HG03469 (cell line): ENCODE measurements around the gene TENM3.

Experiments used
- ATAC-seq: cut with Tn5 transposase; IDR thresholded peaks from one replicate; pipeline ENCODE4 v1.9.1; 2021; ENCODE audit warnings: mild to moderate bottlenecking, moderate library complexity, moderate number of reproducible peaks; ENCODE audit not compliant: unreplicated experiment

The TENM3 gene

GRCh38 chr4:182826391-182826790 is 583.2 kb downstream of the TENM3 start:
- no peak for ATAC-seq

DNA sequence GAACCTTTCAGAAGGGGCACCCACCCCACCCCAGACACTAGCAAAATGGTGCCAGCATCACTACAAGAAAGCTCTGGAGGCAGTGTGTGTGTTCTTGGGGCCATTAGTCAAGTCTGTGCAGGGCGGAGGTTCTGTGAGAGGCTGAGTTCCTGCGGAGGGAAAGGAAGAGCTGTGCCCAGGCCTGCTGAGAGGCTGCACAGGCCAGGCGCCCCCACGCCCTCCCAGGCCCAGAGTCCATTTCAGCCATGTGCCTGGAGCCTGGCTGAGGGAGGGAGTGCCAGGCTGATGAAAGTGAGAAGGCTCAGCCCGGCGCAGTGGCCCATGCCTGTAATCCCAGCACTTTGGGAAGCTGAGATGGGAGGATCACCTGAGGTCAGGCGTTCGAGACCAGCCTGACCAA is 584.0 kb downstream of the TENM3 start:
- no peak for ATAC-seq

GRCh38 chr4:182827954-182828353 is 584.8 kb downstream of the TENM3 start:
- no peak for ATAC-seq

GRCh38 chr4:182828360-182829025 is 585.3 kb downstream of the TENM3 start:
- no peak for ATAC-seq

- no peak for ATAC-seq
Measured at GRCh38 chr4:182829196-182829595, 586.0 kb downstream of the TENM3 start.

DNA sequence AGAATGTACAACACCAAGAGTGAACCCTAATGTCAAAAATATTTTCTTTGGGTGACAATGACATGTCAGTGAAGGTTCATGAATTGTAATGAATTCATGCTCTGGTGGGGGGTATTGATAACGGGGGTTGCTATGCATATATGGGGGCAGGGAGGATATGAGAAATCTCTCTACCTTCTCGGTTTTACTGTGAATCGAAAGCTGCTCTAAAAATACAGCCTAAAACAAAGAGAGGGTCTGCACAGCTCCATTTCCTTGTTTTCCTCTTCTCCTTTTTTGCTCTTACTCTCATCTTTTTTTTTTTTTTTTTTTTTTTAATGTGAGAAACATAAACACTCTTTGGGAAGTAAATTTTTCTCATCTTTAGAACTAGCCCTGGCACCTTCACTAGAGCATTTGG is 588.2 kb downstream of the TENM3 start:
- ATAC-seq = no peak

GRCh38 chr4:182832352-182833120 is 589.3 kb downstream of the TENM3 start:
- ATAC-seq = no peak

DNA sequence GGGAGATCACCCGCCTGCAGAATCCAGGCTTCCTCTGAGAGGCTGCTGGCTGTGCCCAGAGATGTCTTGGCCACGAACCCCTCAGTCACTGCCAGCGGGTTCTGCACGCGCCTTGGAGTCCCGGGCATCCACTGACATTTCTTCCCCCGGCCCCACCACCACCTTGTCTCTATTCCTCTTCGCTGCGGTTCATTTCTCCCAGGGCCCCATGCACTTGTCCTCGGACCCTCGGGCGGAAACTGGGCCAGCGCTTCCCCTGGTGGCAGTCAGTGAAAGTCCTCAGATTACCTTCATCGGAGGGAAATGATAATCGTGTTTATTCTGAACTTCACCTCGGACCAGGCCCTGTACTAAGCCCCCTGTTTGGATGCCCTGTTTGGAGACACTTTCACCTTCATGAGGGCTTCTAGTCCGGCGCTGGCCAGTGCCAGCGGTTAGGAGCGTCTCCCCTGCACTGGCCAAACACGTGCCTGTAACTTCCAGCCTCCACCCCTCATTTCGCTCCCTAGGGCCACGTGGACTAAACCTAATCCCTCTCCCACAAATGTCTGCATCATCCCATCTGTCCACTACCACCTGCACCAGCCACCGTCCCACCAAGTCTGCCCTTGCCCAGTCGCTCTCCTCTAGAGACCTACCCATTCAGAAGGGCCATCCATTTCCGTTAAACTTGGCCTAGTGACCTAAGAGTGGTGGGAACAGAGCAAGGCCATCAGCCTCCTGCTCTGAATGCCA is 592.0 kb downstream of the TENM3 start:
- ATAC-seq = no peak

- no peak for ATAC-seq
Measured at GRCh38 chr4:182837831-182838230, 594.6 kb downstream of the TENM3 start.

DNA sequence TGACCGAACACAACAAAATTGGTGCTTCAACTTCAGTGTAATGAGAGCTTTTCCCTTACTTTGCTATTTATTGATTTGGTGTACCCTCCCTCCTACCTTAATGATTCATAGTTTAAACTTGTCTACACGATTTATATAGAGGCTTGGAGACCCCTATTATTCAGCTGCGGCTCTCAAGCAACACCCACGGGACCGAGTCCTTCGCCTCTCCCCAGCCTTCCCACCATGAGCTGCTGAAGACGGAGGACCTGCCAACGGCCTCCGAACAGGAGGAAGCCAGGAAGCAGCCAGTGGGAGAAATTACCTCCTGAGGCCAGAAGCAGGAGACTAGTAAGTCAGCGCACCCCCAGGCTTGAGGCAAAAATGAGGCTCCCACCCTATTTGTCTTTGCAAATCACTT is 595.3 kb downstream of the TENM3 start:
- no peak for ATAC-seq

- no peak for ATAC-seq
Measured at GRCh38 chr4:182839256-182839655, 596.1 kb downstream of the TENM3 start.

DNA sequence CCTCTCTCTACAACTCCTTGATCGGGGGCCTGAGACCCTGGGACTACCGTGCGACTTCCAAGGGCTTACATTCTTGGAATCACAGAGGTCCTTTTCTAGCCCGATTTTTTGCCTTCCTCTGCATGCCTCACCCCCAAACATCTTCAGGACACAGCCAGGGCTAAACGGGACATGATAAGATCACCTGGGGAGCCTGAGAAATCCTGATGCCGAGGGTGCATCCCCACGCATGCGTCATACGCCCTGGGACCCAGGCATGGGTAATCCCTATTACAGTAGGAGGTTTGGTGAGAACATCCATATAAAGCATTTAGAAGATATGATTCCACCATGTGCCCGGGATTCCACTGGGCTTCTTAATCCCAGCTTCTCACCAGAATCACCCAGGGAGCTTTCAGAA is 596.9 kb downstream of the TENM3 start:
- no peak for ATAC-seq

DNA sequence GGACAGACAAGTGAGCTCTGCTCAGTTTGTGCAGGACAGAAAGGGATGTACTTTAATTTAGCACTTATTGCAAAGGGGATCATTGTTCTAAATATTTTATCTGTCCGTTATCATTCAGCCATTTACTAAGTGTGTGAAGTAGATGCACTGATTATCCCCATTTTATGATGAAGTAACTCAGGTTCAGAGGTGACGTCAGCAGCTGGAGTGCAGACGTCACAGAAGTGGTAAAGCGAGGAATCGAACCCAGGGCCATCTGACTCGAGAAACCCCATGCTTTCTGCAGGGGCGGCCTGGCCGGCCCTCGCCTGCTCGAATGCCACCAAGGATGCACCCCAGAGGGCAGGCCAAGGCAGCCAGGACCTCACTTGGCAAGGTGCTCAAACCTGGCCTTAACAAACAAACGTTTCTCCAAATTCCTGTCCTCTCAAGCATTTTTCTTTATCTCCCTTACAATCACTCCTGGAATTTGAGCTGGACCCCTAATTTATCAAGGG is 599.0 kb downstream of the TENM3 start:
- ATAC-seq = no peak

DNA sequence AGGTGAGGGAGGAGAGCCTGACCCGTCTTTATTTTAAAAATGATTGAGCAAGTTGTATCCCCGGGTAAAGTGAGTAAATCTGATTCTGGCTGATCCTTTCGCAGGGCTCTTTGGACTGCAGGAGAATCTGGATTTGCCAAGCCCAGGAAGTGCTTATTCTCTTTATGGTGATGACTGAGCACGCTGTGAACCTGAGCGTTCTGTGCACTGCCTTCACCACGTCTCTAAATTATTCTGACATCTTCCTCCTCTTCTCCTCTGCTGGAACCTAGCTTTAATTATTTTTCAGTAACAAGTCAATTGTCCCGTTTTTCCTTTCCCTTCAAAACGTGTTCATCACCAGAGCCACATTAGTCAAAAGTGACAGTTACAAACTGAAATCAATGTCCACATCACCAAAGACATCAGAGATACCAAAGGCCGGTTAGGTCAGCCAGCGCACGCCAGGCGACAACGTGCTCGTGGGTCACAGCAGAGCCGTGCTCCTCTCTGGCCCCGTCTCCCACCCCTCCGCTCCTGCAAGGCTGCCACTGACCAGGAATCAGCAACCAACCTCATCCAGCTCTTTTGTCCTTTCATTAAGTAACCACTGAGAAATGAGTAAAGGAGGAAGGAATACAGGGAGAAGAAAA is 599.7 kb downstream of the TENM3 start:
- ATAC-seq = no peak

DNA sequence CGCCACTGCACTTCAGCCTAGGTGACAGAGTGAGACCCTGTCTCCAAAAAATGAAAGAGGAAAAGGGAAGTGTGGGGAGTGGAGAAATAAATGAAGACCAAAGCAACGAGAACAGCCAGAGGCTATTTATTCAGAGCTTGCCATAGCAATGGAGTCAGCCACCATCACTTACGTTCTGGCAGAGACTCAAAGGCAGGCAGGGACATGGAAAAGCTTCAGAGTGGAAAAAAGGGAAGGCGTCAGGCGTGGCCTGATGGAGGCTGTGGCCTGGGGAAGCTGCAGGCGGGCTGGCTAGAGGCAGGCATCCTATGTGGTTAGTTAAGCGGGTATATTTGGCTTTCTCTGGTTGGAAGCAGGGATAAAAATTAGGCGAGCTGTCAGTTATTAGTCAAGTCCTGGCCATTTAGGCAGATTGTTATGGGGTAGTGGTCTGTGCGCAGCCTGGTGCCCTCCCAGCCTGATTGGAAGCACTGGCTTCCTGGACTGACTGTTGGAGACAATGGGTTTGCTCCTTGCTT is 600.7 kb downstream of the TENM3 start:
- ATAC-seq = no peak

DNA sequence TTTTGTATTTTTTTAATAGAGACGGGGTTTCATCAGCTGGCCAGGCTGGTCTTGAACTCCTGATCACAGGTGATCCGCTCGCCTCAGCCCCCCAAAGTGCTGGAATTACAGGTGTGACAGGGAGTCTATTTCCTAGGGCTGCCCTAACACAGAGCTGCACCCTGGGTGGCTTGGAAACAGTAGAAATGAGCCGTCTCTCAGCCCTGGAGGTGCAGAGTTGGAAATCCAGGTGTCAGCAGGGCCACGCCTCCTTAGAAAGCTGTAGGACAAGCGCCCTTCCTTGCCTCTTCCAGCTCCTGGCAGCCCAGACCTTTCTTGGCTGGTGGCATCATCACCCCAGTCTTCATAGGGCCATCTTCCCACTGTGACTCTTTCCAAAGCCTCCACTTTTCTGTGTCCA is 602.4 kb downstream of the TENM3 start:
- ATAC-seq = no peak

DNA sequence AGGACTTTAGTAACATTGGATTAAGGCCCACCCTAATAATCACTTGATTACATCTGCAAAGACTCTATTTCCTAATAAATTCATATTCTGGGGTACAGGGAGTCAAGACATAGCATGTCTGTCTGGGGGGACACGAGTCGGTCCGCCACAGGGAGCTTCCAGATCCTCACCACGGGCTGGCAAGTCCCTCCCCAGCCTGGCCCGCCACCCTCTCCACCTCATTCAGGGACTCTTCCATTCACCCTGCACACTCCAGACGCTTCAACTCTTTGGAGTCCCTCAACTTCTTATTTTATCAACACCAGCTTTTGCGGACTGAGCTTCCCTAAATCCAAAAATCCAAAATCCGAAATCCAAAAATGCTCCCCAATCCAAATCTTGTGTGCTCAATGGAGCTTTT is 602.8 kb downstream of the TENM3 start:
- ATAC-seq = no peak

DNA sequence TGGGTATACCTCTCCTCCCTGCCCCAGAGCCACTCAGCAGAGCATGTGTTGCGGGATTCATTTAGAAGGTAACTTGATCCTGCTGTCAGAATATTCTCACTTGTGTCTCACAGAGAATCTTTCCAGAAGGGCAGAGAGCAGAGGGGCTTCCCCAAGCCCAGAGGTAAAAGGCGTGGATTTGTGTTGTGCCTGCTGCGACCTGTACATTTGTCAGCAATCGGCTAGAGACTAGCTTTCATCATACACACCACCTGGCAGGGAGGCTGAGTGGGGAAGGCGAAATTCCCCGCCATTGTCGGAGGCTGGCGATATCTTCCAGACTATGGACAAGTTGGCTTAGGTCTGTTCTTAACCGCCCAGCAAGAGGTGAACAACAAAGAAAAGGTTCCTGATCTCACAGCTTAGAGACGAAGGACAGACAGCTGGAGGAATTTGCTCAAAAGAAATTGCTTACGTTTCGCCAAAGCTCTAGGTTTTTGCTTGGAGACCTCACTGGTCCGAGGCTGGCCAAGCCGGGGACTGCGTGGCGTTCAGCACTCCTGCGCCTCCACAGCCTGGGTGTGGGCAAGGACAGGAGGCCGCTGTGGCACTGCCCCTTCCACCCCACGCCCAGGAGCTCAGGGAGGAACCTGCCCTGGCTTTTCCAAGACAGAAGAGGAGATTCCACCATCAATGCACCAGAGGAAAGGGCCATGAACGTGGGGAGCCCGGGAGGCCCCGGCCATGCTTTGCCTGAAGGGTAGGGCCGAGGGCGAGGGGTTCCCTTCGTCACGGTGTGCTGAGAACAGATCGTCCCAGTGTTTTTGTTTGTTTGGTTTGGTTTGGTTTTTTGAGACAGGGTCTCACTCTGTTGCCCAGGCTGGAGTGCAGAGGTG is 604.6 kb downstream of the TENM3 start:
- ATAC-seq = no peak

DNA sequence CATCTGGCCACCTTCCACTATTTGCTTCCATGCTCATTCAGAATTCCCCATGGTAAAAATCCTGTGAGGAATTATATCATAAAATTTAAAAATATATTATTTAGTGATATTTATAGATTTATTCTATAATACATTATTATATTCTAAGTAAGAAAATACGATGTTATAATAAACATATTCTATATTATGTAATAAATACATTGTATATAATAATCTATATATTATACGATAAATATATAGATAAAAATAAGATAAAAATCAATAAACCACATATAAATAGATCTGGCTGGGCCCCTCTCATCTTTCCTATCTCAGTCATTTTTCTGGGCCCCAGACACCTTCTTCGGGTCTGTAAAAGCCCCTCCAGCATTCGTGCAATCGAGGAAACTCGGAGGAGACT is 605.5 kb downstream of the TENM3 start:
- no peak for ATAC-seq
